Measurements from ENCODE around the gene CCT7.
A peak's percentile ranks its signal among the peaks of the same experiment; 100 is the strongest.
"Not testable (repeated sequence)": the region's sequence is repeated elsewhere in the genome, so short reads cannot be mapped to it uniquely, and the experiment has no call there.

CCT7 gene

GRCh38 chr2:73255907-73256617 lies 22.0 kb downstream of the CCT7 start:
- DNase-seq = no peak

- DNase-seq = no peak
These were observed 22.5 kb downstream of the CCT7 start for GRCh38 chr2:73256618-73256922.

GRCh38 chr2:73257021-73257420 lies 22.9 kb downstream of the CCT7 start:
- DNase-seq = no peak

GRCh38 chr2:73257425-73258125 lies 23.5 kb downstream of the CCT7 start:
- no peak for DNase-seq

GRCh38 chr2:73258186-73258912 lies 24.2 kb downstream of the CCT7 start:
- no peak for DNase-seq

- DNase-seq = no peak
These were observed 24.8 kb downstream of the CCT7 start for GRCh38 chr2:73258913-73259215.

- DNase-seq = no peak
These were observed 25.2 kb downstream of the CCT7 start for GRCh38 chr2:73259276-73259675.

- no peak for DNase-seq
These were observed 25.7 kb downstream of the CCT7 start for GRCh38 chr2:73259704-73260337.

GRCh38 chr2:73260338-73260984 lies 26.4 kb downstream of the CCT7 start:
- no peak for DNase-seq

- DNase-seq = no peak
These were observed 28.1 kb downstream of the CCT7 start for GRCh38 chr2:73262108-73262651.

GRCh38 chr2:73262691-73263429 lies 28.8 kb downstream of the CCT7 start:
- not testable (repeated sequence) for DNase-seq

GRCh38 chr2:73263540-73264331 lies 29.6 kb downstream of the CCT7 start:
- DNase-seq = no peak

GRCh38 chr2:73264332-73264606 lies 30.2 kb downstream of the CCT7 start:
- no peak for DNase-seq

- no peak for DNase-seq
These were observed 30.7 kb downstream of the CCT7 start for GRCh38 chr2:73264783-73265182.

GRCh38 chr2:73265298-73266060 lies 31.4 kb downstream of the CCT7 start:
- no peak for DNase-seq

GRCh38 chr2:73266061-73266901 lies 32.2 kb downstream of the CCT7 start:
- no peak for DNase-seq

- no peak for DNase-seq
These were observed 32.9 kb downstream of the CCT7 start for GRCh38 chr2:73267008-73267407.

- DNase-seq = no peak
These were observed 34.3 kb downstream of the CCT7 start for GRCh38 chr2:73268366-73268829.

GRCh38 chr2:73268830-73269685 lies 35.0 kb downstream of the CCT7 start:
- DNase-seq = peak; percentile 84
